ENCODE data around the gene GABPA.
"Not testable (repeated sequence)": the region's sequence is repeated elsewhere in the genome, so short reads cannot be mapped to it uniquely, and the experiment has no call there.

The GABPA gene

DNA sequence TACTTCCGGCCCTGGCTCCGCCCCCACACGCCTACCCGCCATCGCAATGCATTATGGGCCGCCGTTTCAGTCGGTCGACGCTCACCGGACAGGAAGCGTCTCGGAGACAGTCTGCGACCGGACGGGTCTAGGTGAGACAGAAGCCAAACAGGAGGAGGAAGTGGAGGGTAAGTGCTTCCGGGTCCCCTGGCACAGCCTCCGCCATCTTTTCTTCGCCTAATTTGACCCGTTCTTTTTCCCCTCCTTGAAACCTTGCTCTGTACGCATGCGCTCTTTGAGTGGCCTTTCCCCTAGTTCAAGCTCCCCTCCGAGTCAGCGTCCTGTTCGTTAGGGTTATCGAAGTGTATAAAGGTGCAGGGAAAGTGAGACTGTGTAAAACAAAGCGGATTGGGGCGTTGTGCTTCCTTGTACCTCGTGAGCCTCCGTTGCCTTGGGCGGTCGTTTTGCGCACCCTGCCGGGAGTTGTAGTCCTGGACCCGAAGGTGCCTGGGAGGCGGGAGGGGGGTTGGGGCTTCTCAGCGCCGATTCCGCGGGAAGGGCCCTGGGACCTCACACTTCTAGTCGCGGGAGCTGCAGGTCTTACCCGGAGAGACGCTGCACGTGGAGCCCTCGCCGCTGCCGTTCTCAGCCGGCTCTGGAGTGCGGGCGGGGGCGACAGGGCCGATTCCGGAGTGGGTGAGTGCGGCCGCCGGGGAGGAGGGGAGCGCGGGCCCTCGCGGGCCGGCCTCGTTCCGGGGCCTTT, at the start of gene GABPA, which contains the start of gene ATP5PF:
Gene GABPA (plus strand): TSS at position 69 of the 742 bp plus-strand sequence. CDS start 6,627 bp downstream, outside the sequence.
Gene ATP5PF (minus strand): TSS at position 1 of the 742 bp plus-strand sequence. CDS start 5,110 bp downstream, outside the sequence.
- DNase-seq (ENCODE audit: low read depth in 2 of 2): peak; percentile 91 to 97

DNA sequence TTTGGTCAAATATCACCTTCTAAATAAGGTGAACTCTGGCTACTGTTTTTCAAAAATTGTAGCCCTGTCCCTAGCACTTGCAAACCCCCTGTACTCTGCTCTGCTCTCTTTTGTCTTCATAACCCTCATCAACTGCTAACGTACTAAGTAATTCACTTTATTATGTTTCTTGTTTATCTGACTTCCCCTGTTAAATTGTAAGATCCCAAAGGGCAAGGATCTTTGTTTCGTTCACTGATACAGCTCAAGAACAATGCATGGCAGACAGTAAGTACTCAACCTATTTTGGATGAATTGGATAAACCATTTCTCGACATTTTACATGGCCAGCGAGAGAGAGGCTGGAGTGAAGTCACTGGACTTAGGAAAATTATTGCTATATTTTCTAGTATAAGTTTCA, 47.0 kb upstream of the GABPA start:
- no peak for DNase-seq (ENCODE audit: low read depth in 2 of 2)

DNA sequence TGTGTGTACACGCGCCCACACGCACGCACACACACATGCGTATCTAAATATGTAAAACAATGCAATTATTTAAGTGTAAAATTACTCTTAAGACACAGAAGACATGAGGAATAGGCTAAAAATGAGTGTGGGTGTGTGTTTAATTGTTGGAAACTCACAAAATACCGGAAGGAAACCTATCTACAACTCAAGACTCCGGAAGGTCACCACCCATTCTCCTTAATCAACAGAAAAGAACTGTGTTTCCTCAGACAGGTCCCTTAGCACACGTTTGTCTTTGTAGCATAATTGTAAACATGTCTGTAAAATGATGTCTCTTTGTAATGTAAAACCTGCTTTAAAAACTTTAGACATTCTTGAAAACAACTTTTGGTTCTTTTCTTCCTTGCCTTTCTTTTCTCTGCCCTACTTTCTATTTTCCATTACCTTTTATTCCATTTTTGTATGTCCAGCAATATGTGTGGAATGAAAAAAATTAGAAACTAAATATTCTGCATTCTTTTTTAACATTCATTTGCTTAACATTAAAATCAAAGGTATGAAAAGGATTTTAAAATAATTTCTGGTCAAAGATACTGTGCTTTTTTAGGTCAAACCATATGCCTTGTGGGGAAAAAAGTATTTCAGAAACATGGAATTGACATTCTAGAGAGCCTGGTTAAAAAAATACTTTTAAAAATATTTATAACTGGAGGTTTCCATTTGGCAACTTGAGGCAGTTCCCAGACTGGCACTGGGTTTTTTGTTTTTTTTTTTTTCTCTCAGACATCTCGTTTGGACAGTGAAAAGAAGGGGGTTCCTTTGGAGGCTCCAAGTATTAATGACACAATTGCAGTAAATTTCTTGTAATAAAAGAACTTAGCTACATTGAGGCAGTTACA, 46.3 kb upstream of the GABPA start:
- no peak for DNase-seq (ENCODE audit: low read depth in 2 of 2)

DNA sequence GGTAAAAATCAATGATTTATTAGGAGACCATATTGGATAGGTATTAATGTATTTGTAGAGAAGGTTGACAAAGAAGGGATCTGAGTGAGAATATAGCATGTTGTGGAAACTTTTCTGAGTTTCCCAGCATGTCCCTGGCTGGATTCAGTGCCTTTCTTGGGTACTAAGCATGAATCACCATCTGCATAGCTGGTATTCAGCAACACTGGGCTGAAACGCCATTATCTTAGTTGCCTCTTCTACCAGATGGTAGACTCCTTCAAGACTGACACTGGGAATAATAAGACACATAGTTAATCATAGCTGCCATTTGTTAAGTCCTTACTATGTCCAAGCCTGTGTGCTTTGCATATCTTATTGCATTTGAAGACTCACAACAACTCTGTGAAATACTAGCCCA, 45.5 kb upstream of the GABPA start:
- no peak for DNase-seq (ENCODE audit: low read depth in 2 of 2)

DNA sequence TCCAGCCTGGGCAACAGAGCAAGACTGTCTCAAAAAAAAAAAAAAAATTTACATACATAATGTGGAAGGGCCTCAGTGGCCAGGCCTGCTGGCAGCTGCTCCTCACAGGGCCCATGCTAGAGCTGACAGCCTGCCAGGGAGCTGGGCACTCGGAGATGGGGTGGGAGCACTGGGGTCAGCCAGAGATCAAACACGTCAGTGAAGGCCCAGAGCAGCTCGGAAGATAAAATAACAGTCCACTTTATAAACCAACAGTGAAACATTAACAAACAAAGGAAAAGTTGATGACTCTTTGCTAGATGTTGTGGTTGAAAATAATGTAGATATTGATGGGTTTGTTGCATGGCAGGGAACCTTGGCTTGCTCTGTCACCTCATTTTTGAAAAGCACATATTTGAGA, 42.8 kb upstream of the GABPA start:
- no peak for DNase-seq (ENCODE audit: low read depth in 2 of 2)

DNA sequence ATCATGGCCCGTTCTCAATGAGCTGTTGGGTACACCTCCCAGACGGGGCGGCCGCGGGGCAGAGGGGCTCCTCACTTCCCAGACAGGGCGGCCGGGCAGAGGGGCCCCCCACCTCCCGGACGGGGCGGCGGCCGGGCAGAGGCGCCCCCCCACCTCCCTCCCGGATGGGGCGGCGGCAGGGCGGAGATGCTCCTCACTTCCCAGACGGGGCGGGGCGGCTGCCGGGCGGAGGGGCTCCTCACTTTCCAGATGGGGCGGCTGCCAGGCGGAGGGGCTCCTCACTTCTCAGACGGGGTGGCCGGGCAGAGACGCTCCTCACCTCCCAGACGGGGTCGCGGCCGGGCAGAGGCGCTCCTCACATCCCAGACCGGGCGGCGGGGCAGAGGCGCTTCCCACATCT, 39.3 kb upstream of the GABPA start:
- DNase-seq (ENCODE audit: low read depth in 2 of 2): not testable (repeated sequence)

DNA sequence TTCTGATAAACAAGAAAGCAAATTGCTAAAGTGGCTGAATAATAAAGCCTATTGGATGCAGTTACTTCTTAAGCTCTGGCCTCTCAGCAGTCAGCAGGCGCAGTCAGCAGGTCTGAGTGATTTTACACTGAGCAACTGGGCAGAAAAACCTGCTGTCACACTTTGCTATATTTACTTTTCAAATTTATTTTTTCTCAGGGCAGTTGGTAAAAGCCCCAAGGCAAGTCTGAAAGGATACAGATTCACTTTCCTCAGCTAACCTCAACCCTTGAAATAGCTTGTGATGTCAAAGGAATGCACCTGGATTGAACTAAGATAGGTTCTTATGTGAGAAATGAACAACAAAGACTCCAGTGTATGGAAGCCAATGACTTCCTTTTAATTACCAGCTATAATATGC, 34.0 kb upstream of the GABPA start:
- no peak for DNase-seq (ENCODE audit: low read depth in 2 of 2)

DNA sequence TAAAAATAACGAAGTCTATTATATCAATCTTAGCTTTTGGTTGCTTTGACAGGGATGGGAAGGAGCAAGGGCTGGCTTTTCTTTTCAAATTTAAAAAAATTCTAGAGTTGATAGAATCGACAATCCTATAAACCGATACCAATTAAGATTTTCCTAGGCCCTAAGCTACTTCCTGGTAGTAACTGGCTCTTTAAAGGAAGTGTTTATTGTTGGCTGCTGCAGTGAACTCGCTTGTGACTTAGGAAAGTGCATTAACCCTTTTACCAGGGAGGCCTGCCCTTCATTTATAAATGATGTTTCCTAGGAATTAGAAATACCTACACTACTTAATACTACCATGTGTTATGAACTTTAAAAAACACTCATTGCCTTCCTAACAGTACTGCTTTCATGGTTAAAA, 33.2 kb upstream of the GABPA start:
- no peak for DNase-seq (ENCODE audit: low read depth in 2 of 2)

DNA sequence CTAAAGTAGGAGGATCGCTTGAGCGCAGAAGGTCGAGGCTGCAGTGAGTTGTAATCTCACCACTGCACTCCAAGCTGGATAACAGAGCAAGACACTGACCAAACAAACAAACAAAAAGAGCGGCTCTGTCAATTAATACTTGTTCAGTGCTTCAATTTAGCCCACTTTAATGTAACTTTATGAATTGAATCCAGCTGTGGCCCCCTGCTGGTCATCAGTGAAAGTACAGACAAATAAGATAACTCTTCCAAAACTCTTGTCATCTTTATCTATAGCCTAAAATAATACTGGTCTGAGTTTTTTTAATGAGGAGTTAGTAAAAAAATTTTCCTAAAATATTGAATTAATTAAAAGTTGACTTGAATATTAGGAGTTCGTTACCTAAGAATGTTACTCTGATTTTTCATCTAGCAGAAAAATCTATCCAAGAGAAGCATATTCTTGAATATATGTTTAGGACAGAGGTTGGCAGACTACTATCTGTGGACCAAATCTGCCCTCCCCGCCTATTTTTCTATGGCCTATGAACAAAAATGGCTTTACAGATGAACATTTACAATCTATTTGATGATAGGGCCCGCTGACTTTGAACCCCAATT, 26.2 kb upstream of the GABPA start:
- peak; percentile 5 to 7 for DNase-seq (ENCODE audit: low read depth in 2 of 2)

DNA sequence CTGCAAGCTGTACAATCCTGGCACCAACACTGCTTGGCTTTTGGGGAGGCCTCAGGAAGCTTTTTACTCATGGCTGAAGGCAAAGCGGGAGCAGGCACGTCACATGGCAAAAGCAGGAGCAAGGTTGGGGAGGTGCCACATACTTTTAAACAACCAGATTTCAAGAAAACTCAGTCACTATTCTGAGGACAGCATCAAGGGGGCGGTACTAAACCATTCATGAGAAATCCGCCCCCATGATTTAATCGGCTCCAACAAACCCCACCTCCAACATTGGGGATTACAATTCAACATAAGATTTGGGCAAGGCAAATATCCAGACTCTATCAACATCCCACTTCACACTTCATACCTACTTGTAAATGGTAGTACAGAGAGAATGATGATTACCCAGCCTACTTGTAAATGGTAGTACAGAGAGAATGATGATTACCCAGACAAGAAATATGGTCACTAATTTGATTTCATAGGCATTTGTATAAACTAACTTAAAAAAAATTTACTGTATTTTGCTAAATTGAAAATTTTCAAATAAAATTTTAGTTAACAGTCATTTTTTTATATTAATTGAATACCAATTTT, 25.0 kb upstream of the GABPA start:
- DNase-seq (ENCODE audit: low read depth in 2 of 2): no peak

DNA sequence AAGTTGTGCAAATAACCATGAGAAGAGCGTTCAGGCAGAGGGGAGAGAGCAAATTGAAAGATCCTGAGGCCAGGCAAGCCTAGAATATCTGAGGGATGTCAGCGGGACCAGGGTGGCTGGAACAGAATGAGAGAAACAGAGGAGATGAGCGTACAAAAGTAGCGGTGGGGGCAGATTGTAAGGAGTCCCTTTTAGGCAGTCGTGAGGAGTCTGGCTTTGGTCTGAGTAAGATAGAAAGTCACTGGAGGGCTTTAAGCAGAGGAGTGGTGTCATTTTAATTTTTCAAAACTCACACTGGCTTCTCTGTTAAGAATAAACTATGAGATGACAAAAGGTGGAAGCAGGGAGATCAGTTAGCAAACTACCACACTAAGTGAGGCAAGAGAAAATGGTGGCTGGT, 24.2 kb upstream of the GABPA start:
- no peak for DNase-seq (ENCODE audit: low read depth in 2 of 2)

DNA sequence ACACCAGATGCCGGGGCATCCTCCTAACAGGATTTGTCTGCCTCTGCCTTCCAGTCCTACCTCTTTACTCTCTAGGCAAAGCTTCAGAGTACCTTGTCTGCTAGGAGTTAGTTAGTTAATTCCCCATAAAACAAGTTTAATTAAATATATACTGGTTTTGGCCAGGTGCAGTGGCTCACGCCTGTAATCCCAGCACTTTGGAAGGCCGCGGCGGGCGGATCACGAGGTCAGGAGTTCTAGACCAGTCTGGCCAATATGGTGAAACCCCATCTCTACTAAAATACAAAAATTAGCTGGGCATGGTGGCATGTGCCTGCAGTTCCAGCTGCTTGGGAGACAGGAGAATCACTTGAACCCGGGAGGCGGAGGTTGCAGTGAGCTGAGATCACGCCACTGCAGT, 20.7 kb upstream of the GABPA start:
- not testable (repeated sequence) for DNase-seq (ENCODE audit: low read depth in 2 of 2)

DNA sequence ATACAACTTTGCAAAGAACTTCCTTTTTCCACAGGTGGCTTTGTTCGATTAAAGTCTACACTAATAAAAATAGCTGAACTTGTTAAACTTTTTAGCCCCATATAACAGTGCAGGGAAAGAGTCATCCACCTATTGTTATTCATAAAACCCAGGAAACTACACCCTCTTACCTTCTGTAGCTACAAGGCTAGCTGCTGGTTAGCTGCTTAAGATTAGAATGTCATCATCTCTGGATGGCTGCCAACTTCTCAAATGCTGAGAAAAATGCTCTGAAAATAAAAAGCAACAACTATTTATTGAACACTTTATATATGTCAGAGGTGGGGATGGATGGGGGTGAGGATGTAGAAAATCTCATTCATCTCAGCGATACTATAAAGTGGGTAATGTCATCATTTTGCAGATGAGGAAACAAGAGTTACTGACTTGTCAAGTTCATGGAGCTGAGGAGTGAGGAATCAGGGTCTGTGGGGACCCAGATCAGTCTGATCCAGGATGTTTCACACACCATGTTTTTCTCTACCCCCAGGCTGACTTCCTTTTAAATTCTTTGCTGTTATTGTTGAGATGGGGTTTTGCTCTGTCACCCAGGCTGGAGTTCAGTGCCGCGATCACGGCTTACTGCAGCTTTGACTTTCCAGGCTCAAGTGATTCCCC, 17.2 kb upstream of the GABPA start:
- no peak for DNase-seq (ENCODE audit: low read depth in 2 of 2)

DNA sequence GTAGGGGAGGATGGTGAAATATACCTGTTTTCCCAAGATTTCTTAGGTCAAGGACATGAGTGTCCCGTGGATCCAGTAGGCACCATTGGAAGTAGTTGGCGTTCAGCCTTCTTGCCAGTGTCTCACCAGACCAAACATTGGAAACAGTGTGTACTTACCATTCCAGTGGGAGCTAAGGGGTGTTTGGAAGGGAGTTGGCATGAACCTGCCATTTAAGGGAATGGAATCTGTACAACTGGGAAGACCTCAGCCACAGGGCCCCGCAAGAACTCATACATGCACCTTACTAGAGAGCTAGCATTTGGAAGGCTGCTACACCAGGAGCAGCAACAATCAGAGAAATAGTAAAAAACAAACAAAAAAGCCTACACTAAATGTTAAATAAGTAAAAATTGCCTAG, 12.8 kb upstream of the GABPA start:
- DNase-seq (ENCODE audit: low read depth in 2 of 2): no peak

DNA sequence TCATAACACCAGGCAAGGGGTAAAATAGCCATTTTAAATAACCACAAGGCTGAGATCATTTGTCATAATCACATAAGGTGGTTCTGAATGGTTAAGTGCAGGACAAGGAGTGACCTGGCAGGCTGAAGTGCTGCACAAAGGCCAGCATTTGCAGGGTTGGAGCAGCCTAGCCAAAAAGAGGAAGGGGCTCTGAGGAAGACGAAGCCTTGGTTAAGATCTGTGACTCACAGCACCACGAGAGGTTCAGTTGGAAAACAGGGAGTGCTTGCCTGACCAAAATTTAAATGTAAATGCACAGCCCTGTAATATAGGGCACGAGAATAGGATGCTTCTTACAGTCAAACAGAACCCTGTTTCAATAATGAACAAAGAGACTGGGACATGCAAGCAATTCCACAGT, 12.1 kb upstream of the GABPA start:
- DNase-seq (ENCODE audit: low read depth in 2 of 2): no peak

DNA sequence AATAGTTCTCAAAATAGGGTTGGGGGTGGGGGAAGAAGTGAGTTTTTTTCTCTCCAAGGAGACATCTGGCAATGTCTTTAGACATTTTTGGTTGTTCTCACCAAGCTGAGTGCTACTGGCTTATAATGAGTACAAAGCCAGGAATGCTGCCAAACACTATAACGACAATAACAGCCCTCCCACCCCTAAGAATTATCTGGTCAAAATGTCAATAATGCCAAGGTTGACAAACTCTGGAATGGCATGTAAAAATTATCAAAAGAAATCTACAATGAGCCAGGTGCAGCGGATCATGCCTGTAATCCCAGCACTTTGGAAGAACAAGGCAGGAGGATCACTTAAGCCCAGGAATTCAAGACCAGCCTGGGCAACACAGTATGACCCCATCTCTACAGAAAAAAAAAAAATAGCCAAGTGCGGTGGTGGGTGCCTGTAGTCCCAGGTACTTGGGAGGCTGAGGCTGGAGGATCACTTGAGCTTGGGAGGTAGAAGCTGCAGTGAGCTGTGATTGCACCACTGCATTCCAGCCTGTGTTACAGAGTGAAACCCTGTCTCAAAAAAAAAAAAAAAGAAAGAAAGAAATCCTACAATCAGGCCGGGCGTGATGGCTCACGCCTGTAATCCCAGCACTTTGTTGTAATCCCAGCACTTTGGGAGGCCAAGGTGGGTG, 2.5 kb upstream of the GABPA start:
- no peak for DNase-seq (ENCODE audit: low read depth in 2 of 2)

DNA sequence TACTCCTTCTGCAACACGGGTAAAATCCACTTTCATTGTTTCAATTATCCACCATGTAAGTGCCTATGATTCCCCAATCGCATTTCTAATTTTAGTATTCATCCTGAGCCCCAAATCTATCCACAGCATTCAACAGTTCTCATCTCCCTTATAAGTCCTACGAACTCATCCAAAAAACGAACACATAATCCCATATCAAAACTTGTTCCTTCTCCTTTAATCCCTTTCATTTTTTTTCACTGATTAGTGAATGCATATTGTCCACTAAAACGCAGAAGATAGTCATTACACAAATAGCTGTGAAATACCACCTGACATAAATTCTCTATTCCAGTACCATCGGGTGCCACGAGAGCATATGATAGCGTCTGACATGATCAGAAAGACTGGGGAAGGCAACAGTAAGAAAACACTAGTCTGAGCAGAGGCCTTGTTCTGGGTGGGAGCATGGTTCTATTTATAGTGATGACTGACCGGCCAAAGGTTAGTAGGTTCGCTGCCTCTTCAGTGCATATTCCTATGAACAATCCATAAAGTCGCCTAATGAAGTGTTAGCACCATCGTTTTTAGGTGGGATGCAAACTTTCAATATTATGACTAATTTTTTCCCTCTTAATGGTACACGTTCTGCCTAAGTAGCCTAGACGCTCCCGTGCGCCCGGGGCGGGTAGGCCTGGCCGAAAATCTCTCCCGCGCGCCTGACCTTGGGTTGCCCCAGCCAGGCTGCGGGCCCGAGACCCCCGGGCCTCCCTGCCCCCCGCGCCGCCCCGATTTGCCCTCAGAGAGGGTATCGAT, 716 bp upstream of the GABPA start:
- DNase-seq (ENCODE audit: low read depth in 2 of 2): peak in 1 of 2 donors; percentile 19

DNA sequence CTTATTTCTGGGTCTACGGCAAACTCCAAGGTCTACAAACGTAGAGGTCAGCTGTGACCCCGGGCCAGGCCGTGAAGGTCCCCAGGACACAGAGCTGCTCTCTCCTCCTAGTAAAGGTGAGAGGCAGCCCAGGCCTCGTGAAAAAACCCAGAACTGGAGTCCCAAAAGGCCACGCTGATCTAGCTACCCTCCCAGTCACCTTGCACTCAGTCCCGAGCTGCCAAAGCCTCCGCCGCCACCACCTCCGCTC, 193 bp upstream of the GABPA start:
- no peak for DNase-seq (ENCODE audit: low read depth in 2 of 2)

DNA sequence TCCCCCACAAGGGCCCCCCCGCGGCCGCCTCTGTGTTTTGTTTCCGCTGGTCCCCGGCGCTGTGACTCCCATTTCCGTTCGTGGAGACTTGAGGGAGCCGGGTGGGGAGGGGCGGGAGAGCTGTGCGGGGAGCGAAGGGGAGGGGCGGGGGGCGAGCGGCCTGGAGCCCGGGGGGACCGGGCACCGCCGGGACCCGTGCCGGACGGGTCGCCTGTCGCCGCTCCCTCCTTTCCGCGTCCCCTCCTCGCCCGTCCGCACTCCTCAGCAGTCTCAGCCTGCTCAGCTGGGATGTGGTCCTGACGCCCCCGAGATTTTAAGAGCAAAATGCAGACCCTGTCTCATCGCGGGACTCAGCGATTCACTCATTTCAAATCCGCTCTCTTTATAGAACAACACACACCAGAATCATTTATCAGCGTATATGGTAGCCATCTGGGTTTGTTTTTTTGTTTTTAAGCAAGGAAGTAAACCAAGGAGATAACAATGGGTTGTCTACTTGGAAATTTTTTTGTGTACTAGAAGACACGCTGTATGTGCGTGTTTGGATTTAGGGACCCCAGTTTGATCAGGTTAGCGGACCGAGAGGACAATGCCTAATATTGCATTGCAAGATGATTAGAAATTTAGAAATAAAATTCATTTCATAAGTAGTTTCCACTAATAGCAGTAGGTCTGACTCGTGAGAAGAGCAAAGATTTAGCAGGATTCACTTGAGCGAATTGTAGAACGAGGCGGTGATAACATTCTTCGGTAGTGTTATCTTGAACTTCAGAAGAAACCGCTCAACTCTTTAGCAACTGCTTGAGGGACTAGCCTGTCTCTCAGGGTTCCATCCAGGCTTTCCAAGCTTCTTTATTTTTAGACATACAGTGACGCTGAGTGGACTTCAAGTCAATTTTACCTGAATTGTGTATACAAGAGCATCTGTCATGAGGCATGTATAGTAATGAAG, 1.1 kb downstream of the GABPA start:
- DNase-seq (ENCODE audit: low read depth in 2 of 2): peak in 1 of 2 donors; percentile 70
